PC-9 (cell line): ENCODE measurements around the gene RNF183. TPM values are rescaled to one million over a fixed set of nuclear protein-coding genes. Genes with fewer than 3 reads are reported as not detected.
A peak's percentile ranks its signal among the peaks of the same experiment; 100 is the strongest.

ENCODE experiments used
- BruUV-seq: library from RNA; stranded (reverse); fragments of 400-500 nt; replicated peaks from 2 replicates; lab custom pipeline; 2021; lab: Mats Ljungman, UMichigan
- CTCF ChIA-PET: fragments of 300-600 bp; sonication (Branson Sonifier 250); formaldehyde crosslinking; loops from one replicate; lab custom pipeline; 2022; ENCODE audit warnings: antibody characterized with exemption; lab: Charles Lee
- POLR2A ChIA-PET: fragments of 300-600 bp; sonication (Branson Sonifier 250); formaldehyde crosslinking; loops from one replicate; lab custom pipeline; 2022; ENCODE audit warnings: antibody characterized with exemption; ENCODE audit not compliant: unreplicated experiment; lab: Charles Lee
- DNase-seq, 2 experiments: peaks; one replicate each; pipeline versions ENCODE4 v3.0.0 to v3.0.0-alpha.2; 2015 to 2022; ENCODE audit warnings: mixed read lengths in 1 of 2
- H2AFZ ChIP-seq: fragments of 200-600 bp; sonication (generic); 2 replicates; pipeline ENCODE4 v1.8.1; 2017; ENCODE audit warnings: antibody characterized with exemption
- H3F3A ChIP-seq: fragments of 200-600 bp; sonication (generic); 2 replicates; pipeline ENCODE4 v1.8.1; 2017; ENCODE audit warnings: antibody characterized with exemption, mild to moderate bottlenecking, low read depth; ENCODE audit not compliant: insufficient read depth
- H3K27ac ChIP-seq: fragments of 200-600 bp; sonication (generic); 2 replicates; pipeline ENCODE4 v1.6.1; 2016; ENCODE audit warnings: mixed run types
- H3K27me3 ChIP-seq: fragments of 200-600 bp; sonication (generic); 2 replicates; pipeline ENCODE4 v1.6.1; 2016; ENCODE audit warnings: low read depth, mixed run types; ENCODE audit not compliant: insufficient read depth
- H3K36me3 ChIP-seq: fragments of 200-600 bp; sonication (generic); 2 replicates; pipeline ENCODE4 v1.6.1; 2016; ENCODE audit warnings: low read depth, mixed run types
- H3K4me1 ChIP-seq: fragments of 200-600 bp; sonication (generic); replicated peaks from 2 replicates; pipeline ENCODE4 v1.6.1; 2016; ENCODE audit warnings: mixed run types; ENCODE audit not compliant: insufficient read depth
- H3K4me2 ChIP-seq: fragments of 200-600 bp; sonication (generic); 2 replicates; pipeline ENCODE4 v1.6.1; 2017; ENCODE audit warnings: mixed run types
- H3K4me3 ChIP-seq: fragments of 200-600 bp; sonication (generic); 2 replicates; pipeline ENCODE4 v1.6.1; 2016; ENCODE audit warnings: mixed run types
- H3K79me2 ChIP-seq: fragments of 200-600 bp; sonication (generic); 2 replicates; pipeline ENCODE4 v1.6.1; 2017; ENCODE audit warnings: low read depth, mixed run types
- H3K9me2 ChIP-seq: fragments of 200-600 bp; sonication (generic); 2 replicates; pipeline ENCODE4 v1.8.1; 2017; ENCODE audit warnings: mild to moderate bottlenecking; ENCODE audit not compliant: insufficient read depth
- H3K9me3 ChIP-seq: fragments of 200-600 bp; sonication (generic); 2 replicates; pipeline ENCODE4 v1.8.1; 2016; ENCODE audit warnings: low read depth; ENCODE audit not compliant: insufficient read depth
- H4K20me1 ChIP-seq: fragments of 200-600 bp; sonication (generic); 2 replicates; pipeline ENCODE4 v1.8.1; 2017; ENCODE audit not compliant: insufficient read depth
- EZH2 ChIP-seq: fragments of 200-600 bp; sonication (generic); IDR thresholded peaks from 2 replicates; pipeline ENCODE4 v1.8.0; 2017; ENCODE audit warnings: antibody characterized with exemption, low read depth
- intact Hi-C: fragments of 100-400 bp; cut with micrococcal nuclease; formaldehyde crosslinking; loops from one replicate; pipeline ENCODE4 v1.10.0; 2022; ENCODE audit not compliant: unreplicated experiment
- total RNA-seq: library from RNA; stranded (reverse); gene quantifications from 2 replicates; pipeline ENCODE4 v1.2.3, GENCODE V29; 2021
- TF ChIP-seq, protein P1 (sequence below): fragments of 200-600 bp; sonication (generic); conservative IDR thresholded peaks from 2 replicates; pipeline ENCODE4 v1.6.1; 2017; ENCODE audit warnings: mixed run types, antibody characterized with exemption, mild to moderate bottlenecking, moderate library complexity

RNF183 gene
- total RNA-seq, 1 experiment from 2014 or later, result 0.92 TPM

DNA sequence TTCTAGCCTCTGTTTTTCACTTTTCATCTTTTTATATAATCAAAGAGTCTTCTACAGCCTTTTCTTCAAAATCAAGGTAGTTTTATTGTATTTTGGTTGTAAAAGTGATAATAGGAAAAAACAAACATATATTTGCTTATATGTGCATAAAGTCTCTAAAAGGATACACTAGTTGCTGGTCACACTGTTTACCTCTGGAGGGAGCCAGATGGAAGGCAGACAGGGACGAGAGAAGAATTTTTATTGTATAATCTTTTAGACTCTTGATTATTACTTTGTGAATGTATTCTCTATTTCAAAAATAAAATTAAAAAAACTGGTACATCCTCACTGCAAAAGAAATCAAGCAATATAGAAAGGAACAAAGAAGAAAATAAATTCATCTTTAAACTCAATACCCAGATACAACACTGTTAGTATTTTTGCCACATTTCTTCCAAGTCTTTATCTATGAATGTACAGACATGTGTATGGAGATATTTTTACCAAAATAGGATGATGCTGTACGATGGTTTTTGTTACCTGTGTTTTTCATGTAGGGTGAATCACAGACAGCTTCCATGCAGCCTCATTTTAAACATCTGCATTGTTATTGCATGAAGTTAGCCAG lies 6.1 kb upstream of the RNF183 start:
- TF ChIP-seq, protein P1, sequence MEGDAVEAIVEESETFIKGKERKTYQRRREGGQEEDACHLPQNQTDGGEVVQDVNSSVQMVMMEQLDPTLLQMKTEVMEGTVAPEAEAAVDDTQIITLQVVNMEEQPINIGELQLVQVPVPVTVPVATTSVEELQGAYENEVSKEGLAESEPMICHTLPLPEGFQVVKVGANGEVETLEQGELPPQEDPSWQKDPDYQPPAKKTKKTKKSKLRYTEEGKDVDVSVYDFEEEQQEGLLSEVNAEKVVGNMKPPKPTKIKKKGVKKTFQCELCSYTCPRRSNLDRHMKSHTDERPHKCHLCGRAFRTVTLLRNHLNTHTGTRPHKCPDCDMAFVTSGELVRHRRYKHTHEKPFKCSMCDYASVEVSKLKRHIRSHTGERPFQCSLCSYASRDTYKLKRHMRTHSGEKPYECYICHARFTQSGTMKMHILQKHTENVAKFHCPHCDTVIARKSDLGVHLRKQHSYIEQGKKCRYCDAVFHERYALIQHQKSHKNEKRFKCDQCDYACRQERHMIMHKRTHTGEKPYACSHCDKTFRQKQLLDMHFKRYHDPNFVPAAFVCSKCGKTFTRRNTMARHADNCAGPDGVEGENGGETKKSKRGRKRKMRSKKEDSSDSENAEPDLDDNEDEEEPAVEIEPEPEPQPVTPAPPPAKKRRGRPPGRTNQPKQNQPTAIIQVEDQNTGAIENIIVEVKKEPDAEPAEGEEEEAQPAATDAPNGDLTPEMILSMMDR, result peak; percentile 82
- TF ChIP-seq EZH2, result no peak
- H3K4me2 ChIP-seq, result no peak overlapping the region
- no peaks in the 10 kb centered on the region for H3K27me3 ChIP-seq
- no peaks in the 10 kb centered on the region for H3K79me2 ChIP-seq
- H2AFZ ChIP-seq, result no peak overlapping the region
- intact Hi-C loops, result loop anchor here (1.0 to 2.0 kb wide), 4 partner anchors 31 to 346 kb away; partner anchors contain the start of gene WDR31
- no peak overlapping the region for H3K27ac ChIP-seq
- peak; percentile 17 to 44 for DNase-seq
- no TSS peak for BruUV-seq
- H3K4me1 ChIP-seq, result no peaks in the 10 kb centered on the region; the same call in 1 of the 2 replicates
- POLR2A ChIA-PET, result no interaction called here
- no peaks in the 10 kb centered on the region for H3K9me2 ChIP-seq
- H4K20me1 ChIP-seq, result no peaks in the 10 kb centered on the region
- H3F3A ChIP-seq, result no peaks in the 10 kb centered on the region
- no peak overlapping the region for H3K4me3 ChIP-seq
- no peaks in the 10 kb centered on the region for H3K36me3 ChIP-seq
- CTCF ChIA-PET, result interaction anchor here (0.6 to 1.2 kb wide), 2 partner anchors 20 to 37 kb away, joined by 3 to 6 read pairs; no protein-coding TSS in a partner anchor
- H3K9me3 ChIP-seq, result no peaks in the 10 kb centered on the region

- no TSS peak for BruUV-seq
- no peaks in the 10 kb centered on the region for H3K9me2 ChIP-seq
- no peak overlapping the region for H3K4me3 ChIP-seq
- H3F3A ChIP-seq, result no peaks in the 10 kb centered on the region
- H4K20me1 ChIP-seq, result no peaks in the 10 kb centered on the region
- intact Hi-C loops, result no loop called here
- no peak overlapping the region for H3K27ac ChIP-seq
- no peak overlapping the region for H3K4me2 ChIP-seq
- no peaks in the 10 kb centered on the region for H3K79me2 ChIP-seq
- no peak for DNase-seq
- CTCF ChIA-PET, result interaction anchor here (0.7 kb wide), 1 partner anchor 899 kb away, joined by 3 read pairs; no protein-coding TSS in a partner anchor
- no peaks in the 10 kb centered on the region for H3K9me3 ChIP-seq
- no peaks in the 10 kb centered on the region; the same call in 1 of the 2 replicates for H3K4me1 ChIP-seq
- TF ChIP-seq, protein P1, result no peak
- TF ChIP-seq EZH2, result no peak
- H3K36me3 ChIP-seq, result no peaks in the 10 kb centered on the region
- no peaks in the 10 kb centered on the region for H3K27me3 ChIP-seq
- POLR2A ChIA-PET, result no interaction called here
- H2AFZ ChIP-seq, result no peak overlapping the region
These were observed 4.3 kb upstream of the RNF183 start for GRCh38 chr9:113307396-113307975.

DNA sequence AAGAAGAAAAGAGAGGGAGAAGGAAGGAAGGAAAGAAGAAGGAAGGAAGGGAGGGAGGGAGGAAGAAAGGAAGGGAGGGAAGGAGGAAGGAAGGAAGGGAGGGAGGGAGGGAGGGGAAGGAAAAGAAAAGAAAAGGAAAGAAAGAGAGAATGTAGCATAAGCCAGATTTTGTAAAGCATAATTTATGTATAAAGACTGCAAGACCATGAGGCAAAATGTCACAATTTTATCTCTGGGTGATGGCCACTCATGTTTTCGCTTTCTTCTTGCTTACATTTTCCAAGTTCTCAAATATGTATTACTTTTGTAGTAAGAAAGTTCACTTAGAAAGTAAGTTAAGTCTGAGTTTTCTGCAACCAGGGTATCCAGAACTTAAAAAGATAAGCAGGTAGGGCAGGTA lies 3.4 kb upstream of the RNF183 start:
- ChIA-PET CTCF (no interaction called here), POLR2A (no interaction called here)

More for the DNA sequence above, 3.4 kb upstream of the RNF183 start:
- Histone ChIP-seq H3K27ac (no peak overlapping the region), H4K20me1 (no peaks in the 10 kb centered on the region), H3K4me1 (no peaks in the 10 kb centered on the region; the same call in 1 of the 2 replicates), H3K36me3 (no peaks in the 10 kb centered on the region), H3F3A (no peaks in the 10 kb centered on the region), H3K27me3 (no peaks in the 10 kb centered on the region), H2AFZ (no peak overlapping the region), H3K79me2 (no peaks in the 10 kb centered on the region), H3K9me2 (no peaks in the 10 kb centered on the region), H3K4me2 (no peak overlapping the region), H3K9me3 (no peaks in the 10 kb centered on the region), H3K4me3 (no peak overlapping the region)
- DNase-seq, result no peak
- intact Hi-C loops, result no loop called here
- TF ChIP-seq, protein P1, result no peak
- TF ChIP-seq EZH2, result no peak
- no TSS peak for BruUV-seq
